Measurements from ENCODE around the gene MOGAT3. TPM values are rescaled to one million over a fixed set of nuclear protein-coding genes. Genes with fewer than 3 reads are reported as not detected.

Gene MOGAT3
- total RNA-seq, 1 experiment from 2014 or later = 0.81 TPM

GRCh38 chr7:101244375-101245146 is 43.7 kb upstream of the MOGAT3 start, which contains the start of gene FIS1 (continued):
- TF ChIP-seq ARID4B (CRISPR knock-in tag; IDR thresholded peaks at IDR 0.05; ENCODE audit: borderline replicate concordance) (no peak; the same call in 1 of the 2 replicates), MXD4 (CRISPR knock-in tag; IDR thresholded peaks at IDR 0.05; ENCODE audit: borderline replicate concordance) (no peak), GRHL2 (CRISPR knock-in tag; IDR thresholded peaks at IDR 0.05; ENCODE audit: insufficient replicate concordance, severe bottlenecking) (no peak), ZNF512 (CRISPR knock-in tag; IDR thresholded peaks at IDR 0.05; ENCODE audit: borderline replicate concordance) (no peak), SOX15 (CRISPR knock-in tag; IDR thresholded peaks at IDR 0.05) (no peak), RELA (CRISPR knock-in tag; IDR thresholded peaks at IDR 0.05; ENCODE audit: borderline replicate concordance) (peak; percentile 44; the same call in 1 of the 2 replicates), SMAD4 (CRISPR knock-in tag; IDR thresholded peaks at IDR 0.05) (0 out of 2 replicates have a peak, but pooled peaks have one; percentile 45), EMX1 (CRISPR knock-in tag; IDR thresholded peaks at IDR 0.05) (0 out of 2 replicates have a peak, but pooled peaks have one; percentile 60), CREB1 (CRISPR knock-in tag; IDR thresholded peaks at IDR 0.05) (0 out of 2 replicates have a peak, but pooled peaks have one; percentile 14), ZSCAN18 (CRISPR knock-in tag; IDR thresholded peaks at IDR 0.05) (no peak), MAX (CRISPR knock-in tag; IDR thresholded peaks at IDR 0.05) (peak; percentile 58), PREB (CRISPR knock-in tag; IDR thresholded peaks at IDR 0.05; ENCODE audit: borderline replicate concordance) (no peak), NR2C2 (CRISPR knock-in tag; IDR thresholded peaks at IDR 0.05) (no peak), RORB (CRISPR knock-in tag; IDR thresholded peaks at IDR 0.05) (no peak)
- TF ChIP-seq, protein P1, sequence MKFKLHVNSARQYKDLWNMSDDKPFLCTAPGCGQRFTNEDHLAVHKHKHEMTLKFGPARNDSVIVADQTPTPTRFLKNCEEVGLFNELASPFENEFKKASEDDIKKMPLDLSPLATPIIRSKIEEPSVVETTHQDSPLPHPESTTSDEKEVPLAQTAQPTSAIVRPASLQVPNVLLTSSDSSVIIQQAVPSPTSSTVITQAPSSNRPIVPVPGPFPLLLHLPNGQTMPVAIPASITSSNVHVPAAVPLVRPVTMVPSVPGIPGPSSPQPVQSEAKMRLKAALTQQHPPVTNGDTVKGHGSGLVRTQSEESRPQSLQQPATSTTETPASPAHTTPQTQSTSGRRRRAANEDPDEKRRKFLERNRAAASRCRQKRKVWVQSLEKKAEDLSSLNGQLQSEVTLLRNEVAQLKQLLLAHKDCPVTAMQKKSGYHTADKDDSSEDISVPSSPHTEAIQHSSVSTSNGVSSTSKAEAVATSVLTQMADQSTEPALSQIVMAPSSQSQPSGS (CRISPR knock-in tag; IDR thresholded peaks at IDR 0.05; ENCODE audit: borderline replicate concordance, low read depth) = no peak
